WTC11 (cell line): ENCODE measurements around the gene USP4. TPM values are rescaled to one million over a fixed set of nuclear protein-coding genes. Genes with fewer than 3 reads are reported as not detected.

ENCODE experiments used
- ATAC-seq: fragments of 200-7000 bp; cut with Tn5 transposase; 2 replicates; pipeline ENCODE4 v1.10.0; 2021; ENCODE audit warnings: mild to moderate bottlenecking, moderate library complexity
- CTCF ChIA-PET: fragments of 300-600 bp; sonication (Branson Sonifier 250); formaldehyde crosslinking; loops from one replicate; lab custom pipeline; 2021; ENCODE audit warnings: antibody characterized with exemption; lab: Charles Lee
- POLR2A ChIA-PET: fragments of 350-600 bp; sonication (Branson Sonifier 250); formaldehyde crosslinking; loops from one replicate; lab custom pipeline; 2021; ENCODE audit warnings: antibody characterized with exemption; lab: Charles Lee
- DNase-seq: peaks from one replicate; pipeline ENCODE4 v3.0.0; 2021; ENCODE audit warnings: low spot score
- H3K27ac Mint-ChIP-seq: 2 replicates; pipeline ENCODE4 v1.8.0; 2021; ENCODE audit warnings: mixed read lengths
- H3K27me3 Mint-ChIP-seq: 2 replicates; pipeline ENCODE4 v1.8.0; 2021; ENCODE audit warnings: low read depth, mild to moderate bottlenecking, moderate library complexity, mixed read lengths
- H3K36me3 Mint-ChIP-seq: 2 replicates; pipeline ENCODE4 v1.8.0; 2021; ENCODE audit warnings: mixed read lengths
- H3K4me1 Mint-ChIP-seq: 2 replicates; pipeline ENCODE4 v1.8.0; 2022; ENCODE audit warnings: mixed read lengths
- H3K4me3 Mint-ChIP-seq: 2 replicates; pipeline ENCODE4 v1.8.0; 2021; ENCODE audit warnings: mild to moderate bottlenecking, moderate library complexity, mixed read lengths
- H3K9me3 Mint-ChIP-seq: 2 replicates; pipeline ENCODE4 v1.8.0; 2021; ENCODE audit warnings: mixed read lengths
- ATF1 ChIP-seq: sonication (generic); formaldehyde crosslinking; IDR thresholded peaks from 2 replicates; pipeline ENCODE4 v1.8.1; 2023; ENCODE audit warnings: mild to moderate bottlenecking, moderate library complexity, missing genetic modification reagents
- ATF3 ChIP-seq: sonication (generic); formaldehyde crosslinking; conservative IDR thresholded peaks from 2 replicates; pipeline ENCODE4 v1.8.1; 2022; ENCODE audit warnings: mild to moderate bottlenecking, missing genetic modification reagents
- CREB1 ChIP-seq: sonication (generic); formaldehyde crosslinking; IDR thresholded peaks from 2 replicates; pipeline ENCODE4 v1.8.0; 2023; ENCODE audit warnings: mild to moderate bottlenecking, missing genetic modification reagents
- E2F1 ChIP-seq: sonication (generic); formaldehyde crosslinking; IDR thresholded peaks from 2 replicates; pipeline ENCODE4 v1.8.0; 2022; ENCODE audit warnings: mild to moderate bottlenecking, missing genetic modification reagents
- FOXK1 ChIP-seq: sonication (generic); formaldehyde crosslinking; IDR thresholded peaks from 2 replicates; pipeline ENCODE4 v1.8.0; 2022; ENCODE audit warnings: mild to moderate bottlenecking, moderate library complexity, missing genetic modification reagents
- GRHL2 ChIP-seq: fragments of 250-450 bp; sonication (Bioruptor Pico); IDR thresholded peaks from 2 replicates; pipeline ENCODE4 v1.8.0; 2022; ENCODE audit warnings: mild to moderate bottlenecking, moderate library complexity; ENCODE audit not compliant: insufficient replicate concordance, severe bottlenecking
- JAZF1 ChIP-seq: fragments of 250-450 bp; sonication (Bioruptor Pico); IDR thresholded peaks from 2 replicates; pipeline ENCODE4 v1.9.0; 2021; ENCODE audit warnings: moderate library complexity, mild to moderate bottlenecking, inconsistent platforms
- MXD4 ChIP-seq: fragments of 250-450 bp; sonication (Bioruptor Pico); IDR thresholded peaks from 2 replicates; pipeline ENCODE4 v1.8.0; 2021; ENCODE audit warnings: mild to moderate bottlenecking, moderate library complexity, borderline replicate concordance
- NFE2L1 ChIP-seq: sonication (generic); formaldehyde crosslinking; IDR thresholded peaks from 2 replicates; pipeline ENCODE4 v1.8.1; 2023; ENCODE audit warnings: missing genetic modification reagents
- PRRX2 ChIP-seq: fragments of 250-450 bp; sonication (Bioruptor Pico); IDR thresholded peaks from 2 replicates; pipeline ENCODE4 v1.8.0; 2021; ENCODE audit warnings: mild to moderate bottlenecking
- RELA ChIP-seq: sonication (generic); formaldehyde crosslinking; IDR thresholded peaks from 2 replicates; pipeline ENCODE4 v1.8.1; 2022; ENCODE audit warnings: missing genetic modification reagents, mild to moderate bottlenecking, borderline replicate concordance
- SP1 ChIP-seq: sonication (generic); formaldehyde crosslinking; conservative IDR thresholded peaks from 2 replicates; pipeline ENCODE4 v1.8.1; 2022; ENCODE audit warnings: missing genetic modification reagents
- TCF7 ChIP-seq: sonication (generic); formaldehyde crosslinking; IDR thresholded peaks from 2 replicates; pipeline ENCODE4 v1.8.0; 2022; ENCODE audit warnings: mild to moderate bottlenecking, low read depth, missing genetic modification reagents, moderate library complexity
- ZNF232 ChIP-seq: sonication (generic); formaldehyde crosslinking; IDR thresholded peaks from 2 replicates; pipeline ENCODE4 v1.8.0; 2022; ENCODE audit warnings: mild to moderate bottlenecking, missing genetic modification reagents
- total RNA-seq: library from RNA; stranded (reverse); gene quantifications from 3 replicates; pipeline ENCODE4 v1.2.3, GENCODE V29; 2021
- TF ChIP-seq, protein P1 (sequence below): fragments of 250-450 bp; sonication (Bioruptor Pico); IDR thresholded peaks from 2 replicates; pipeline ENCODE4 v1.8.0; 2021; ENCODE audit warnings: mild to moderate bottlenecking
- TF ChIP-seq, protein P2 (sequence below): sonication (generic); formaldehyde crosslinking; IDR thresholded peaks from 2 replicates; pipeline ENCODE4 v1.8.1; 2022; ENCODE audit warnings: low read depth, missing genetic modification reagents, borderline replicate concordance
- TF ChIP-seq, protein P3 (sequence below): sonication (generic); formaldehyde crosslinking; IDR thresholded peaks from 2 replicates; pipeline ENCODE4 v1.8.0; 2022; ENCODE audit warnings: mild to moderate bottlenecking, missing genetic modification reagents
- TF ChIP-seq, protein P4 (sequence below): sonication (generic); formaldehyde crosslinking; IDR thresholded peaks from 2 replicates; pipeline ENCODE4 v1.8.1; 2023; ENCODE audit warnings: mild to moderate bottlenecking, missing genetic modification reagents, borderline replicate concordance
- TF ChIP-seq, protein P5 (sequence below): sonication (generic); formaldehyde crosslinking; IDR thresholded peaks from 2 replicates; pipeline ENCODE4 v1.8.0; 2022; ENCODE audit warnings: mild to moderate bottlenecking, missing genetic modification reagents
- TF ChIP-seq, protein P6 (sequence below): sonication (generic); formaldehyde crosslinking; IDR thresholded peaks from 2 replicates; pipeline ENCODE4 v1.8.1; 2022; ENCODE audit warnings: mild to moderate bottlenecking, missing genetic modification reagents, moderate library complexity, borderline replicate concordance

USP4 gene
- total RNA-seq, 1 experiment from 2014 or later = 29.1 TPM

DNA sequence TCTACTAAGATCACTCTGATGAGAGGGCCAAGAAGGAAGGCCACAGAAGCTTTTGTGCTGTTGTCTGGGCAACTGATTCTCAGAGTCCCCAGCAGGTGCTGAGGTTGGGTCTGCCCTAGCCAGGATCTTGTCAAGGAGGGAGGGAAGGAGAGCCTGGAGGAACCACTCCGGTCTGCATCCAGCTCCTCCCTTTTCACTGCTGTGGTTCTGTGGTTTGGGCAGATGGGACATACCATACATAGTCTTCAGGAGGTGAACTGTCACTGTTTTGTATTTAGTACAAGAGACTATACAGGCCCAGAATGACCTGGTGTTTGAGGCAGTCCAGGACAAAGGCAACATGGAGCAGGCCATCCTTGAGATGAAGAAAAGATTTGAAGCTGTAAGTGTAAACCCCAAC is 84.7 kb downstream of the USP4 start (continued):
- no peak for TF ChIP-seq ZNF232 (CRISPR knock-in tag)
- TF ChIP-seq TCF7 (CRISPR knock-in tag) = no peak
- TF ChIP-seq JAZF1 = no peak
- TF ChIP-seq, protein P1, sequence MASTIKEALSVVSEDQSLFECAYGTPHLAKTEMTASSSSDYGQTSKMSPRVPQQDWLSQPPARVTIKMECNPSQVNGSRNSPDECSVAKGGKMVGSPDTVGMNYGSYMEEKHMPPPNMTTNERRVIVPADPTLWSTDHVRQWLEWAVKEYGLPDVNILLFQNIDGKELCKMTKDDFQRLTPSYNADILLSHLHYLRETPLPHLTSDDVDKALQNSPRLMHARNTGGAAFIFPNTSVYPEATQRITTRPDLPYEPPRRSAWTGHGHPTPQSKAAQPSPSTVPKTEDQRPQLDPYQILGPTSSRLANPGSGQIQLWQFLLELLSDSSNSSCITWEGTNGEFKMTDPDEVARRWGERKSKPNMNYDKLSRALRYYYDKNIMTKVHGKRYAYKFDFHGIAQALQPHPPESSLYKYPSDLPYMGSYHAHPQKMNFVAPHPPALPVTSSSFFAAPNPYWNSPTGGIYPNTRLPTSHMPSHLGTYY (CRISPR knock-in tag) = no peak

DNA sequence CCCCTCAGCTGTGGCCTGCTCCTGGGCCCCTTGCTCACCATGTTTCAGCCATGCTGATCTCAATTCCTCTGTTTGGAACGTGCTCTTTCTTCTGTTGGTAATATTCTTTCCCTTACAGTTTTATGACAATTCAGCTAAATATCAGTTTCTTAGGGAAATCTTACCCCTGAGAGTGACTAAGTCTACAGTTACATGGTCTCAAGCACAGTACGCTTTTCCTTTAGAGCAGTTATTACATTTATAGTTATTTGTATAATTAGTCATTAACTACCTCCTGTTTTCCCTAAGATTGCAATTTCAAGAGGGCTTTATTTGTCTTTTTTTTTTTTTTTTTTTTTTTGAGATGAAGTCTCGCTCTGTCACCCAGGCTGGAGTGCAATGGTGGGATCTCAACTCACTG is 86.3 kb downstream of the USP4 start:
- Mint-ChIP-seq H3K4me3 (no peak overlapping the region), H3K9me3 (no peaks in the 10 kb centered on the region), H3K4me1 (no peaks in the 10 kb centered on the region), H3K36me3 (no peaks in the 10 kb centered on the region), H3K27me3 (no peaks in the 10 kb centered on the region), H3K27ac (no peak overlapping the region)
- CTCF ChIA-PET = interaction anchor here (0.7 kb wide), 1 partner anchor 82 kb away, joined by 4 read pairs; the partner anchor contains the start of gene KLHDC8B
- ATAC-seq = no peak
- POLR2A ChIA-PET = no interaction called here
- DNase-seq = no peak
- TF ChIP-seq, protein P2, sequence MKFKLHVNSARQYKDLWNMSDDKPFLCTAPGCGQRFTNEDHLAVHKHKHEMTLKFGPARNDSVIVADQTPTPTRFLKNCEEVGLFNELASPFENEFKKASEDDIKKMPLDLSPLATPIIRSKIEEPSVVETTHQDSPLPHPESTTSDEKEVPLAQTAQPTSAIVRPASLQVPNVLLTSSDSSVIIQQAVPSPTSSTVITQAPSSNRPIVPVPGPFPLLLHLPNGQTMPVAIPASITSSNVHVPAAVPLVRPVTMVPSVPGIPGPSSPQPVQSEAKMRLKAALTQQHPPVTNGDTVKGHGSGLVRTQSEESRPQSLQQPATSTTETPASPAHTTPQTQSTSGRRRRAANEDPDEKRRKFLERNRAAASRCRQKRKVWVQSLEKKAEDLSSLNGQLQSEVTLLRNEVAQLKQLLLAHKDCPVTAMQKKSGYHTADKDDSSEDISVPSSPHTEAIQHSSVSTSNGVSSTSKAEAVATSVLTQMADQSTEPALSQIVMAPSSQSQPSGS (CRISPR knock-in tag) = no peak
- TF ChIP-seq, protein P3, sequence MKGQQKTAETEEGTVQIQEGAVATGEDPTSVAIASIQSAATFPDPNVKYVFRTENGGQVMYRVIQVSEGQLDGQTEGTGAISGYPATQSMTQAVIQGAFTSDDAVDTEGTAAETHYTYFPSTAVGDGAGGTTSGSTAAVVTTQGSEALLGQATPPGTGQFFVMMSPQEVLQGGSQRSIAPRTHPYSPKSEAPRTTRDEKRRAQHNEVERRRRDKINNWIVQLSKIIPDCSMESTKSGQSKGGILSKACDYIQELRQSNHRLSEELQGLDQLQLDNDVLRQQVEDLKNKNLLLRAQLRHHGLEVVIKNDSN (CRISPR knock-in tag) = no peak
- TF ChIP-seq, protein P4, sequence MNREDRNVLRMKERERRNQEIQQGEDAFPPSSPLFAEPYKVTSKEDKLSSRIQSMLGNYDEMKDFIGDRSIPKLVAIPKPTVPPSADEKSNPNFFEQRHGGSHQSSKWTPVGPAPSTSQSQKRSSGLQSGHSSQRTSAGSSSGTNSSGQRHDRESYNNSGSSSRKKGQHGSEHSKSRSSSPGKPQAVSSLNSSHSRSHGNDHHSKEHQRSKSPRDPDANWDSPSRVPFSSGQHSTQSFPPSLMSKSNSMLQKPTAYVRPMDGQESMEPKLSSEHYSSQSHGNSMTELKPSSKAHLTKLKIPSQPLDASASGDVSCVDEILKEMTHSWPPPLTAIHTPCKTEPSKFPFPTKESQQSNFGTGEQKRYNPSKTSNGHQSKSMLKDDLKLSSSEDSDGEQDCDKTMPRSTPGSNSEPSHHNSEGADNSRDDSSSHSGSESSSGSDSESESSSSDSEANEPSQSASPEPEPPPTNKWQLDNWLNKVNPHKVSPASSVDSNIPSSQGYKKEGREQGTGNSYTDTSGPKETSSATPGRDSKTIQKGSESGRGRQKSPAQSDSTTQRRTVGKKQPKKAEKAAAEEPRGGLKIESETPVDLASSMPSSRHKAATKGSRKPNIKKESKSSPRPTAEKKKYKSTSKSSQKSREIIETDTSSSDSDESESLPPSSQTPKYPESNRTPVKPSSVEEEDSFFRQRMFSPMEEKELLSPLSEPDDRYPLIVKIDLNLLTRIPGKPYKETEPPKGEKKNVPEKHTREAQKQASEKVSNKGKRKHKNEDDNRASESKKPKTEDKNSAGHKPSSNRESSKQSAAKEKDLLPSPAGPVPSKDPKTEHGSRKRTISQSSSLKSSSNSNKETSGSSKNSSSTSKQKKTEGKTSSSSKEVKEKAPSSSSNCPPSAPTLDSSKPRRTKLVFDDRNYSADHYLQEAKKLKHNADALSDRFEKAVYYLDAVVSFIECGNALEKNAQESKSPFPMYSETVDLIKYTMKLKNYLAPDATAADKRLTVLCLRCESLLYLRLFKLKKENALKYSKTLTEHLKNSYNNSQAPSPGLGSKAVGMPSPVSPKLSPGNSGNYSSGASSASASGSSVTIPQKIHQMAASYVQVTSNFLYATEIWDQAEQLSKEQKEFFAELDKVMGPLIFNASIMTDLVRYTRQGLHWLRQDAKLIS = no peak
- TF ChIP-seq GRHL2 (CRISPR knock-in tag) (no peak), NFE2L1 (CRISPR knock-in tag) (no peak), FOXK1 (CRISPR knock-in tag) (no peak), ATF3 (CRISPR knock-in tag) (no peak), CREB1 (CRISPR knock-in tag) (no peak), E2F1 (CRISPR knock-in tag) (no peak), PRRX2 (no peak), ZNF232 (CRISPR knock-in tag) (no peak), MXD4 (CRISPR knock-in tag) (no peak), RELA (CRISPR knock-in tag) (no peak), SP1 (CRISPR knock-in tag) (no peak), ATF1 (CRISPR knock-in tag) (no peak)
- TF ChIP-seq, protein P5, sequence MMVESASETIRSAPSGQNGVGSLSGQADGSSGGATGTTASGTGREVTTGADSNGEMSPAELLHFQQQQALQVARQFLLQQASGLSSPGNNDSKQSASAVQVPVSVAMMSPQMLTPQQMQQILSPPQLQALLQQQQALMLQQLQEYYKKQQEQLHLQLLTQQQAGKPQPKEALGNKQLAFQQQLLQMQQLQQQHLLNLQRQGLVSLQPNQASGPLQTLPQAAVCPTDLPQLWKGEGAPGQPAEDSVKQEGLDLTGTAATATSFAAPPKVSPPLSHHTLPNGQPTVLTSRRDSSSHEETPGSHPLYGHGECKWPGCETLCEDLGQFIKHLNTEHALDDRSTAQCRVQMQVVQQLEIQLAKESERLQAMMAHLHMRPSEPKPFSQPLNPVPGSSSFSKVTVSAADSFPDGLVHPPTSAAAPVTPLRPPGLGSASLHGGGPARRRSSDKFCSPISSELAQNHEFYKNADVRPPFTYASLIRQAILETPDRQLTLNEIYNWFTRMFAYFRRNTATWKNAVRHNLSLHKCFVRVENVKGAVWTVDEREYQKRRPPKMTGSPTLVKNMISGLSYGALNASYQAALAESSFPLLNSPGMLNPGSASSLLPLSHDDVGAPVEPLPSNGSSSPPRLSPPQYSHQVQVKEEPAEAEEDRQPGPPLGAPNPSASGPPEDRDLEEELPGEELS = no peak
- TF ChIP-seq, protein P6, sequence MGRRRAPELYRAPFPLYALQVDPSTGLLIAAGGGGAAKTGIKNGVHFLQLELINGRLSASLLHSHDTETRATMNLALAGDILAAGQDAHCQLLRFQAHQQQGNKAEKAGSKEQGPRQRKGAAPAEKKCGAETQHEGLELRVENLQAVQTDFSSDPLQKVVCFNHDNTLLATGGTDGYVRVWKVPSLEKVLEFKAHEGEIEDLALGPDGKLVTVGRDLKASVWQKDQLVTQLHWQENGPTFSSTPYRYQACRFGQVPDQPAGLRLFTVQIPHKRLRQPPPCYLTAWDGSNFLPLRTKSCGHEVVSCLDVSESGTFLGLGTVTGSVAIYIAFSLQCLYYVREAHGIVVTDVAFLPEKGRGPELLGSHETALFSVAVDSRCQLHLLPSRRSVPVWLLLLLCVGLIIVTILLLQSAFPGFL (CRISPR knock-in tag) = no peak
- TF ChIP-seq, all 79 proteins: peak for 0
